ENCODE measurements around the gene CDK14. TPM values are rescaled to one million over a fixed set of nuclear protein-coding genes. Genes with fewer than 3 reads are reported as not detected.

CDK14 gene
- total and polyA plus RNA-seq, 2 of the 8 experiments (the other 6 are each of a cell fraction or from before 2014, with no cell fraction given) = 5.5 to 47.3 TPM

GRCh38 chr7:91165006-91165845 lies 569.1 kb downstream of the CDK14 start:
- no peaks in the 10 kb centered on the region for H3K9me3 ChIP-seq (ENCODE audit: insufficient read depth in 2 of 2, low read depth in 1 of 2, low read length in 1 of 2)
- POLR2A ChIA-PET (ENCODE audit: partially characterized antibody) = interaction anchor here (0.6 kb wide), 1 partner anchor 473 kb away, joined by 3 read pairs; no protein-coding TSS in a partner anchor
- peaks cover 1 to 3% of the 10 kb centered on the region in 2 experiments for H4K20me1 ChIP-seq (replicated peaks in 1 of 2; ENCODE audit: control insufficient read depth in 1 of 2, insufficient read depth in 2 of 2, low read length in 2 of 2)
- DNase-seq (ENCODE audit: low read depth in 1 of 2, low spot score in 2 of 2) (no peak), FAIRE-seq (no peak)
- no peak overlapping the region for H3K4me3 ChIP-seq (ENCODE audit: extremely low read depth in 1 of 4, insufficient read depth in 2 of 4, low read depth in 3 of 4, low read length in 4 of 4)
- H2AFZ ChIP-seq (ENCODE audit: low read length) = no peak overlapping the region
- H3K4me2 ChIP-seq (ENCODE audit: insufficient read depth in 1 of 2, low read depth in 2 of 2, low read length in 2 of 2) = no peak overlapping the region
- no peak overlapping the region for H2BK15ac ChIP-seq (ENCODE audit: low read length)
- TF ChIP-seq HDAC6 (IDR thresholded peaks at IDR 0.05; ENCODE audit: low read depth, low read length) (no peak), CTBP2 (IDR thresholded peaks at IDR 0.05; ENCODE audit: borderline replicate concordance, insufficient read depth, insufficient read length, low read length) (no peak), POLR2A (IDR thresholded peaks at IDR 0.05; ENCODE audit: control extremely low read depth in 1 of 2, low read depth in 2 of 2, low read length in 2 of 2) (no peak), TEAD4 (IDR thresholded peaks at IDR 0.05; ENCODE audit: low read depth, low read length) (no peak), MAFK (IDR thresholded peaks at IDR 0.05; ENCODE audit: low read depth, low read length) (no peak), TAF7 (optimal IDR thresholded peaks at IDR 0.05; ENCODE audit: borderline replicate concordance, low read depth, low read length) (no peak), E2F6 (IDR thresholded peaks at IDR 0.05) (no peak)
- WGBS, 2 experiments (ENCODE audit: extremely low coverage in 1 of 2, insufficient coverage in 1 of 2, insufficient read length in 1 of 2, insufficient replicate concordance in 2 of 2, low coverage in 1 of 2, low lambda C conversion rate in 2 of 2, missing lambda C conversion rate in 1 of 2) = 88% methylated on average over 9 of the region's 9 CpGs; no CpG with 5 or more reads in 1 of the 2 experiments
- no peaks in the 10 kb centered on the region for H3K79me2 ChIP-seq (ENCODE audit: control insufficient read depth in 1 of 2, insufficient read depth in 2 of 2, low read length in 2 of 2)
- no peaks in the 10 kb centered on the region for H3K36me3 ChIP-seq (ENCODE audit: control insufficient read depth in 2 of 4, insufficient read depth in 4 of 4, low read length in 3 of 4)
- H3K9ac ChIP-seq (replicated peaks in 1 of 4; ENCODE audit: extremely low read depth in 1 of 4, low read depth in 3 of 4, low read length in 3 of 4) = no peak overlapping the region
- H2BK20ac ChIP-seq (ENCODE audit: low read length) = no peak overlapping the region
- no peak overlapping the region for H3K27ac ChIP-seq (ENCODE audit: low read depth, low read length)
- H3K27me3 ChIP-seq (replicated peaks in 1 of 4; ENCODE audit: control insufficient read depth in 3 of 4, extremely low read depth in 1 of 4, insufficient read depth in 3 of 4, low read length in 3 of 4) = peaks cover 0 to 4% (median 1%) of the 10 kb centered on the region in 4 experiments; a peak in 2 of 7 replicates
- no peak overlapping the region for H3K14ac ChIP-seq (ENCODE audit: insufficient read length)
- no peak overlapping the region for H4K8ac ChIP-seq (ENCODE audit: extremely low read depth, insufficient read depth, low read length)
- no peak overlapping the region for H4K91ac ChIP-seq (replicated peaks; ENCODE audit: insufficient read length, low read length)
- H2BK5ac ChIP-seq (ENCODE audit: low read depth, low read length) = no peak overlapping the region
- H3K56ac ChIP-seq (replicated peaks; ENCODE audit: insufficient read length, low read depth, low read length) = no peak overlapping the region
- H3K23me2 ChIP-seq (ENCODE audit: low read depth, low read length) = no peaks in the 10 kb centered on the region
- H2AK5ac ChIP-seq (ENCODE audit: low read depth, low read length) = no peak overlapping the region
- CTCF ChIA-PET (ENCODE audit: partially characterized antibody) = interaction anchor here (0.9 kb wide), 1 partner anchor 28 kb away, joined by 3 read pairs; no protein-coding TSS in a partner anchor
- no peak overlapping the region for H2BK120ac ChIP-seq (replicated peaks; ENCODE audit: low read depth, low read length)
- H3K4me1 ChIP-seq (replicated peaks in 1 of 4; ENCODE audit: control insufficient read depth in 3 of 4, insufficient read depth in 4 of 4, low read length in 3 of 4) = peaks cover 0 to 3% (median 2%) of the 10 kb centered on the region in 4 experiments; a peak in 2 of 7 replicates
- H3K18ac ChIP-seq (ENCODE audit: extremely low read depth, low read length) = no peak overlapping the region
- no peak overlapping the region for H4K5ac ChIP-seq (ENCODE audit: insufficient read length, low read depth, low read length)
- no peak overlapping the region for H3K4ac ChIP-seq (replicated peaks; ENCODE audit: insufficient read length, low read depth, low read length)
- H2BK12ac ChIP-seq (ENCODE audit: low read depth, low read length) = no peak overlapping the region
- no peaks in the 10 kb centered on the region for H3K79me1 ChIP-seq (ENCODE audit: low read depth, low read length)
- H3K23ac ChIP-seq (ENCODE audit: insufficient read length) = no peak overlapping the region
